ENCODE results near the gene TEX19.

DNA sequence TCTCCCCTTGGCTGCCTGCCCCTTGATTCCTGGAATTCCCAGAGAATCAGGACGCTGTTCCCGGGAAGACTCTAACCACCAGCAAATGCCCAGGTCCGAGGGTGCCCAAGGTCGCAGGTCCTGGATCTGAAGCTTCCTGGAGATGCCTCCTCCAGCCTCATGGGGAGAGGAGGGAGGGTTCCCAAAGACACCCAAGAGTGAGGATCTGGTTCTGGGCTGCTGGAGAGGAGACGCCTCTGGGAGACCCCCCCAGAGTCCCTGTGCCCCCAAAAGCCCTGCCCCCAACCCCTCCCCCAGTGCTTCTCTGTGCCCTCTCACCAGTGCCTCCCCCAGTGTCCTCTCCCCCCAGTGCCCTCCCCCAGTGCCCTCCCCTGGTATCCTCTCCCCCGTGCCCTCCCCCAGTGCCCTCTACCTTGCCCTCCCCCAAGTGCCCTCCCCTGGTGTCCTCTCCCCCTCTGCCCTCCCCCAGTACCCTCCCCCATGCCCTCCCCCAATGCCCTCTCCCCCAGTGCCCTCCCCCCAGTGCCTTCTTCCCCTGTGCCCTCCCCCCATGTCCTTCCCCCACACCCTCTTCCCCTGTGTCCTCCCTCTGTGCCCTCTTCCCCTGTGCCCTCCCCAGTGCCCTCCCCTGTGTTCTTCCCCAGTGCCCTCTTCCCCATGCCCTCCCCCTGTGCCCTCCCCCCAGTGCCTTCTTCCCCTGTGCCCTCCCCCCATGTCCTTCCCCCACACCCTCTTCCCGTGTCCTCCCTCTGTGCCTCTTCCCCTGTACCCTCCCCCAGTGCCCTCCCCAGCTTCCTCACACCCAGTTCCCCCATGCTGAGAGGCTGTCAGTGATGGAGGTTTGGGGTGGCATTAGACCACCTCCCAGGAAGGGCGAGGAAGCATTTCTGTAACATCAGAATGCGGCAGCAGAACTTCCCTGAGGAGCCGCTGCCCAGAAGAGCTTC lies 19.1 kb upstream of the TEX19 start:
- TF ChIP-seq EZH2 (IDR thresholded peaks at IDR 0.05; ENCODE audit: low read depth, low read length, severe bottlenecking) (no peak), CREB1 (IDR thresholded peaks at IDR 0.05) (no peak), MAFK (IDR thresholded peaks at IDR 0.05; ENCODE audit: low read depth, low read length) (no peak), RAD21 (IDR thresholded peaks at IDR 0.05 in 1 of 2, conservative IDR thresholded peaks at IDR 0.05 in 1 of 2; ENCODE audit: low read depth in 2 of 2, low read length in 2 of 2) (no peak), KDM5A (IDR thresholded peaks at IDR 0.05; ENCODE audit: low read length) (no peak)
- TF ChIP-seq, protein P1, sequence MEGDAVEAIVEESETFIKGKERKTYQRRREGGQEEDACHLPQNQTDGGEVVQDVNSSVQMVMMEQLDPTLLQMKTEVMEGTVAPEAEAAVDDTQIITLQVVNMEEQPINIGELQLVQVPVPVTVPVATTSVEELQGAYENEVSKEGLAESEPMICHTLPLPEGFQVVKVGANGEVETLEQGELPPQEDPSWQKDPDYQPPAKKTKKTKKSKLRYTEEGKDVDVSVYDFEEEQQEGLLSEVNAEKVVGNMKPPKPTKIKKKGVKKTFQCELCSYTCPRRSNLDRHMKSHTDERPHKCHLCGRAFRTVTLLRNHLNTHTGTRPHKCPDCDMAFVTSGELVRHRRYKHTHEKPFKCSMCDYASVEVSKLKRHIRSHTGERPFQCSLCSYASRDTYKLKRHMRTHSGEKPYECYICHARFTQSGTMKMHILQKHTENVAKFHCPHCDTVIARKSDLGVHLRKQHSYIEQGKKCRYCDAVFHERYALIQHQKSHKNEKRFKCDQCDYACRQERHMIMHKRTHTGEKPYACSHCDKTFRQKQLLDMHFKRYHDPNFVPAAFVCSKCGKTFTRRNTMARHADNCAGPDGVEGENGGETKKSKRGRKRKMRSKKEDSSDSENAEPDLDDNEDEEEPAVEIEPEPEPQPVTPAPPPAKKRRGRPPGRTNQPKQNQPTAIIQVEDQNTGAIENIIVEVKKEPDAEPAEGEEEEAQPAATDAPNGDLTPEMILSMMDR (IDR thresholded peaks at IDR 0.05; ENCODE audit: control extremely low read depth in 1 of 3, insufficient read depth in 1 of 3, low read depth in 1 of 3, low read length in 3 of 3) = no peak
